Right lung (tissue), 5 donors: ENCODE results near the gene GLDC. TPM values are rescaled to one million over a fixed set of nuclear protein-coding genes. Genes with fewer than 3 reads are reported as not detected.
"Not testable (repeated sequence)": the region's sequence is repeated elsewhere in the genome, so short reads cannot be mapped to it uniquely, and the experiment has no call there.

Experiments
- DNase-seq, 2 donors: peaks; one replicate each; pipeline ENCODE4 v3.0.0-alpha.2; 2013
- polyA plus RNA-seq, 5 donors: library from polyadenylated mRNA; unstranded; fragments of 120-200 nt; gene quantifications; one replicate each; pipeline versions ENCODE4 v1.2.1 to v1.2.3, GENCODE V29; 2013; ENCODE audit warnings: inconsistent platforms in 1 of 5, low replicate concordance in 1 of 5; ENCODE audit not compliant: insufficient read length in 5 of 5, insufficient read depth in 1 of 5

Gene GLDC
- polyA plus RNA-seq, 5 donors, result 2.2 to 7.0 (median 3.8) TPM

GRCh38 chr9:6622784-6623183, 22.7 kb downstream of the GLDC start:
- DNase-seq, result not testable (repeated sequence)

- DNase-seq, result no peak
Measured at GRCh38 chr9:6620796-6621195, 24.7 kb downstream of the GLDC start.

GRCh38 chr9:6620353-6620752, 25.2 kb downstream of the GLDC start:
- no peak for DNase-seq

DNA sequence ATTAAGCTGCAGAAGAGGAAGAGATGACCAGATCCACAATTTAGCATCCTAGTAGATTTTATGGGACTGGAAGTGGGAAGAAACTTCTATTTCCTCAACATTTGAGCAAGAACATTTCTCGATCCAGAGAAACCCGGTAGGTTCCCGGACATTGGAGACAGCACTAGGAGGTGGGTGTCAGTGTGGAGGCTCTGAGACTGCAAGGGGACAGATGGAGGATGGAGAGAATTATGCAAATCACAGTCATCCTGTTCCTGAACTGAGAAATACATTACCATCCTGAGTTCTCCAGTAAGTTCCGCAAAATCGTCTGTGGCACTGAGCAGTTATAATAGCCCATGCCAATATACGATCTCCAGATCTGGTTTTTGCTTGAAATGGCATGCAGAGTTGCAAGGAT, 25.6 kb downstream of the GLDC start:
- DNase-seq, result no peak

GRCh38 chr9:6616951-6617602, 28.5 kb downstream of the GLDC start:
- no peak for DNase-seq

DNA sequence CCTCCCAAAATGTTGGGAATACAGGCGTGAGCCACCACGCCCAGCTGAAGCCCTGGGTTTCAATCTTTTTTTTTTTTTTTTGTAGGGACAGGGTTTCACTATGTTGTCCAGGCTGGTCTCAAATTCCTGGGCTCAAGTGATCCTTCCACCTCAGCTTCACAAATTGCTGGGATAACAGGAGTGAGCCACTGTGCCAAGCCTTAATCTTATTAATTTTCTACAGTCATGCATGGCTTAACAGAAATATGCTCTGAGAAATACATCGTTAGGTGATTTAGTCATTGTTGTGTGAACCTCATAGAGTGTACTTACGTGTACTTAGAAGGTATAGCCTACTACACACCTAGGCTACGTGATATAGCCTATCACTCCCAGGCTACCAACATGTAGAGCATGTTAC, 31.0 kb downstream of the GLDC start:
- no peak for DNase-seq

GRCh38 chr9:6611865-6612264, 33.7 kb downstream of the GLDC start:
- no peak for DNase-seq

DNA sequence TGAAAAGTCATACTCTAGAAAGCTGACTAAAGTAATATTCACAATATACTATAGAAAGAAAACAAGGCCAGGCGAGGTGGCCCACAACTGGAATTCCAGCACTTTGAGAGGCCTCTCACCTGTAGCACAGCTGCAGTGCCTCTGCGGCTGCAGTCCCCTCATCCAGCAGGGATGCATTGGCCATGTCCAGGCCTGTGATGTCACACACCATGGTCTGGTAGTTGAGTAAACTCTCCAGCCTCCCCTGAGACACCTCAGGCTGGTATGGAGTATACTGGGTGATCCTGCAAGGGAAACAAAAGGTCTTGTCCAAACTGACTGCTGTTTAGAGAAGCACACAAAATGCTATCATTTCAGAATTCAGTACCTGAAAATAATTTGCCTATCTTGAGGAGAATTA, 35.5 kb downstream of the GLDC start:
- DNase-seq, result no peak

DNA sequence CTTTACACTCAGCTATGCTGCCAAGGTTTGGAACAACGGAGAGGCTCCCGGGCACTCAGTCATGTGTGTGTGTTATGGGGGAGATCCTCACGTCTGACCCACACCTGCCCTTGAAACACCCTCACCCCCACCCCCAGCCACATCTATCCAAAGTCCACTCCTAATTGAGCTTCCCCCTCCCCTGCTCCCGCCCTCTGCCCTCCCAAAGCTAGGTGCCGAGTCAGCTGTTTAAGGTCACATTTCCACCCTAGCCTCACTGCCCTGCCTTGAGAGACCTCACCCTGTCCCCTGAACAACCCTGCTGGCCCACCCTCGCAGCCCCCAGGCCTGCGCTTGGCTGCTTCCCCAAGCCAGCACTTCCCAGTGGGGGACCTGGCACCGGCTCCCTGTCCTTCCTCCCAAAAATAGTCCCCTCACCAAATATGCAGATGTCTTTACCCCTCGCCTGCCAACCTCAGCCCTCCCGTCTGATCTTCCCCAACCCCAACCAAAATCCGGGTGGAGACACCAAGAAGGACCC, 36.0 kb downstream of the GLDC start:
- no peak for DNase-seq

- no peak for DNase-seq
Measured at GRCh38 chr9:6605202-6605601, 40.3 kb downstream of the GLDC start.

GRCh38 chr9:6600426-6600825, 45.1 kb downstream of the GLDC start:
- DNase-seq, result no peak

- DNase-seq, result no peak
Measured at GRCh38 chr9:6600006-6600405, 45.5 kb downstream of the GLDC start.

- peak; percentile 29 to 45 for DNase-seq
Measured at GRCh38 chr9:6598249-6598725, 47.2 kb downstream of the GLDC start.

- DNase-seq, result no peak
Measured at GRCh38 chr9:6592791-6593190, 52.7 kb downstream of the GLDC start.

- DNase-seq, result no peak
Measured at GRCh38 chr9:6592231-6592630, 53.3 kb downstream of the GLDC start.

DNA sequence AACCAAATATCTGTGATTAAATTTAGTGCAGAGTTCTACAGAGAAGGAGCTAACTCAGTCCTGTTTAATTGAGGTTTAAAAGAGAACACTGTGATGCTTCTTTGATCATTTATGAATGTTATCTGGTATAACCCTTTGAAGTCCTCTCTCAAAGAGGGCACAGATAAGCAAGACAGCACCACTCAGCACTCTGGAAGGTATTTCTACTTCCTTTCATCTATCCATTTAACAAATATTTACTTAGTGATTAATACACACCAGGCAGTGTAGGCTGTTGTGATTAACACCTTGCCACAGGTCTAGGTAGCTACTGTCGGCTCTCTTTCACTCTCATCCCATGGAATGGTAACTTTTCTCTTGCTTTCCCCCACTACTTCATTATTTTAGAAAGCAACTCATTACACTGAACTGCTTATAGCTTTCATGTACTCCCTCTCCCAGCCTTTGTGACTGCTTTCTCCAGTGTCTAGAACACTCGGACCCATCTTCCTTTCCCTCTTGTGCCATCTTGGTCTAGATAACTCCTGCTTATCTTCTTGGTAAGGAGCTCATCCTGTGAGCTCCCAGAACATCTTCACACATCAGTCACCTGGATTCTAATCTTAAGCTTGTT, 54.7 kb downstream of the GLDC start:
- no peak for DNase-seq

DNA sequence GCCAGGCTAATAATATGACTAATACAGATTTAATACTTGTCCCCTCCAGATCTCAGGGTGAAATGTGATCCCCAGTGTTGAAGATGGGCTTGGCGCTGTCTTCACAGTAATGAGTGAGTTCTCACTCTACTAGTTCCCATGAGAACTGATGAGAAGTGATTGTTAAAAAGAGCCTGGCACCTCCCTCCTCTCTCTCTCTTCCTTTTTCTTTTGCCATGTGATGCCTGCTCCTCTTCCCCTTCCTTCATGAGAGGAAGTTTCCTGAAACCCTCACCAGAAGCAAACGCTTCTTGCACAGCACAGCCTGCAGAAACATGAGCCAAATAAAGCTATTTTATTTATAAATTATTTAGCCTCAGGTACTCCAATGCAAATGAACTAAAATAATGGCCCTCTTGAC, 55.2 kb downstream of the GLDC start:
- no peak for DNase-seq

DNA sequence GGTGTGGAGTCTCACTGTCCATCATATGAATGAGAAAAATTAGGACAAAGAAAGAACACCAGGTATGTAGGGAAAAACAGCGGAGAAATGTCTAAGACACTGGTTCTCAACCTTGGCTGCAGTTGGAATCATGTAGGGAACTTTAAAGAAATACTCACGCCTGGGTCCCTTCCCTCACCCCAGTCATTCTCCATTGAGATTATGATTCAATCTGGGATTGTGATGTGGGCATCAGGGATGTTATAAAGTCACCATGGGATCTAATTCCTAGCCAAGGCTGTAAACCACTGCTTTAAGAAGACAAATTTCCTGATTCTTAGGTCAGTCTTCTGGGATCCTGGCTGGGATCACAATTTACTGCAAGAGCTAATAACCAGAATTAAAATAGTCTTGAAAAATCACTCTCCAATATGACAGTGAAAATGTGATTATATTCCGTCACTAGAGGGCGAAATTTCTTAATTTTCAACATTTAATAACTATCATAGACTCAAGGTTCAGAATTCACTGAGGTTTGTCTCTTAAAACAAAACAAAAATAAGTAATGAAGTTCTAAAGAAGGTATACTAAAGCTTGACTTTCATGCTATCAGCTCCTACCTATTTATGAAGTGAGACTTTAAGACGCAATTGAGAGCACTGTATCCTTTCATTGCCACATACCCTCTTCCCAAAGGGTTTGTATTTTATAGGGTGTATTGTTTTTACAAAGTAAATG, 60.5 kb downstream of the GLDC start:
- peak in 1 of 2 donors; percentile 5 for DNase-seq

DNA sequence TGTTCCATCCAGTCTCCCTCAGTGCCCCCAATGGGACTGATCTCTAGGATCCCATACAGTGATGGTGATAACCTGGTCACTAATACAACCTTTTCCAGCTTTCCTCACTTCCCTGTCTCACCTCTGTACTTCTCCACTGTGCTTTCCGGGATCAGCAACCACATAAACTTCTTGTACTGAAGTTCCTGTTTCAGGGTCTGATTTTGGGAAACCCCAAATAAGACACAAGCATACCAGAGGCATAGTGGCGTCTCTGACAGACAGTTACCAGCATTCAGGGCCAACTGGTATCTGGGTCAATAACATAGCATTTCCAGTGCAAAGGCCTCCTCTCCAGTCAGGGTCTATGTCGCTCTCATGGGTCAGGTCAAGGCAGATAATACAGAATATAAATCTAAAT, 64.3 kb downstream of the GLDC start:
- DNase-seq, result no peak

GRCh38 chr9:6579613-6580012, 65.9 kb downstream of the GLDC start:
- DNase-seq, result no peak

- no peak for DNase-seq
Measured at GRCh38 chr9:6576987-6577386, 68.5 kb downstream of the GLDC start.

GRCh38 chr9:6575324-6576034, 70.0 kb downstream of the GLDC start:
- DNase-seq, result no peak
